Sigmoid colon (tissue), 7 donors: ENCODE data around the gene ATMIN. TPM values are rescaled to one million over a fixed set of nuclear protein-coding genes. Genes with fewer than 3 reads are reported as not detected.
A peak's percentile ranks its signal among the peaks of the same experiment; 100 is the strongest.

Experiments
- DNase-seq: peaks from one replicate; pipeline ENCODE4 v3.0.0-alpha.2; 2019
- H3K27ac ChIP-seq, 4 donors: fragments of 200-600 bp; sonication (generic); one replicate each; pipeline ENCODE4 v1.5.1; 2016 to 2019; ENCODE audit warnings: mild to moderate bottlenecking in 1 of 4
- H3K27me3 ChIP-seq, 3 donors: fragments of 200-600 bp; sonication (generic); one replicate each; pipeline ENCODE4 v1.5.1; 2019; ENCODE audit warnings: mild to moderate bottlenecking in 1 of 3
- H3K36me3 ChIP-seq, 4 donors: fragments of 200-600 bp; sonication (generic); one replicate each; pipeline ENCODE4 v1.5.1; 2016 to 2019
- H3K4me1 ChIP-seq, 4 donors: fragments of 200-600 bp; sonication (generic); one replicate each; pipeline ENCODE4 v1.5.1; 2017 to 2019
- H3K4me3 ChIP-seq, 4 donors: fragments of 200-600 bp; sonication (generic); one replicate each; pipeline ENCODE4 v1.5.1; 2017 to 2019; ENCODE audit warnings: mild to moderate bottlenecking in 2 of 4, moderate library complexity in 1 of 4
- H3K9me3 ChIP-seq, 4 donors: fragments of 200-600 bp in 3 of 4; sonication (generic) in 3 of 4; one replicate each; pipeline versions ENCODE4 v1.5.1 to v1.6.1; 2013 to 2019
- EP300 ChIP-seq, 4 donors: sonication (generic); formaldehyde crosslinking; IDR thresholded peaks; one replicate each; pipeline ENCODE4 v1.6.1; 2017; ENCODE audit warnings: antibody characterized with exemption in 4 of 4
- POLR2A ChIP-seq, 2 donors: fragments of 450-650 bp; IDR thresholded peaks; one replicate each; pipeline ENCODE4 v1.6.1; 2016; ENCODE audit warnings: antibody characterized with exemption in 2 of 2, mild to moderate bottlenecking in 2 of 2, moderate library complexity in 2 of 2
- POLR2AphosphoS5 ChIP-seq, 4 donors: sonication (generic); formaldehyde crosslinking; IDR thresholded peaks; one replicate each; pipeline ENCODE4 v1.6.1; 2017; ENCODE audit warnings: antibody characterized with exemption in 4 of 4
- WGBS, 2 donors: extraction: QIAGEN DNeasy Blood & Tissue Kit; methylation state at CpG; one replicate each; pipeline ENCODE4 v1.1.7; 2013; 5-methylcytosine and 5-hydroxymethylcytosine counted together
- intact Hi-C: fragments of 100-400 bp; cut with DNase I; formaldehyde crosslinking; loops from one replicate; pipeline ENCODE4 v1.15.1; 2023
- polyA plus RNA-seq, 3 donors: library from polyadenylated mRNA; stranded (reverse); fragments of 200-250 nt; gene quantifications; one replicate each; pipeline ENCODE4 v1.2.3, GENCODE V29; 2013
- total RNA-seq, 4 donors: library from RNA; depleted of rRNA; stranded (reverse); fragments of >200 nt; gene quantifications; one replicate each; pipeline ENCODE4 v1.1.0, GENCODE V29; 2016
- TF ChIP-seq, protein P1 (sequence below), 4 experiments: fragments of 450-650 bp in 3 of 4; fragments of 200-600 bp in 1 of 4; IDR thresholded peaks; one replicate each; pipeline ENCODE4 v1.5.1; 2016 to 2019; ENCODE audit warnings: antibody characterized with exemption in 4 of 4, mild to moderate bottlenecking in 3 of 4, moderate library complexity in 2 of 4
- donor health status: healthy with polysubstance abuse.
- donor health status: Bipolar disorder and iron deficiency.
- donor health status: healthy.

The ATMIN gene
- total and polyA plus RNA-seq, 7 donors = 14.1 to 31.9 (median 26.3) TPM

DNA sequence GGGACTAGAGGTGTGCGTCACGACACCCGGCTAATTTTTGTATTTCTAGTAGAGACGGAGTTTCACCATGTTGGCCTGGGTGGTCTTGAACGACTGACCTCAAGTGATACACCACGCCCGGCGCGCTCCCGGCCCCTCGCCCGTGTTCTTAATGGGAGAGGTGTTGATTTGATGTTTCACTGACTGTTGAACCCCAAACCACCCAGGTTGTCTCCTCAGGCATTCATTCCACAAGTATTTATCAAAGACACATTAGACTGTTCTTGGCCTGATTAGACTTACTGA is 27.2 kb upstream of the ATMIN start:
- Histone ChIP-seq H3K36me3 (peaks cover 0 to 4% (median 0%) of the 10 kb centered on the region in 4 donors), H3K27me3 (no peaks in the 10 kb centered on the region), H3K4me1 (peaks cover 0 to 29% (median 22%) of the 10 kb centered on the region in 4 donors), H3K4me3 (peak overlapping the region in 1 of 4 donors; percentile 80), H3K9me3 (no peaks in the 10 kb centered on the region), H3K27ac (peak overlapping the region; percentile 97 to 100 (median 98))
- TF ChIP-seq POLR2AphosphoS5 (IDR thresholded peaks at IDR 0.05) (no peak), POLR2A (IDR thresholded peaks at IDR 0.05) (no peak), EP300 (IDR thresholded peaks at IDR 0.05) (no peak)
- TF ChIP-seq, protein P1, sequence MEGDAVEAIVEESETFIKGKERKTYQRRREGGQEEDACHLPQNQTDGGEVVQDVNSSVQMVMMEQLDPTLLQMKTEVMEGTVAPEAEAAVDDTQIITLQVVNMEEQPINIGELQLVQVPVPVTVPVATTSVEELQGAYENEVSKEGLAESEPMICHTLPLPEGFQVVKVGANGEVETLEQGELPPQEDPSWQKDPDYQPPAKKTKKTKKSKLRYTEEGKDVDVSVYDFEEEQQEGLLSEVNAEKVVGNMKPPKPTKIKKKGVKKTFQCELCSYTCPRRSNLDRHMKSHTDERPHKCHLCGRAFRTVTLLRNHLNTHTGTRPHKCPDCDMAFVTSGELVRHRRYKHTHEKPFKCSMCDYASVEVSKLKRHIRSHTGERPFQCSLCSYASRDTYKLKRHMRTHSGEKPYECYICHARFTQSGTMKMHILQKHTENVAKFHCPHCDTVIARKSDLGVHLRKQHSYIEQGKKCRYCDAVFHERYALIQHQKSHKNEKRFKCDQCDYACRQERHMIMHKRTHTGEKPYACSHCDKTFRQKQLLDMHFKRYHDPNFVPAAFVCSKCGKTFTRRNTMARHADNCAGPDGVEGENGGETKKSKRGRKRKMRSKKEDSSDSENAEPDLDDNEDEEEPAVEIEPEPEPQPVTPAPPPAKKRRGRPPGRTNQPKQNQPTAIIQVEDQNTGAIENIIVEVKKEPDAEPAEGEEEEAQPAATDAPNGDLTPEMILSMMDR (IDR thresholded peaks at IDR 0.05) = no peak
- no peak for DNase-seq
- intact Hi-C loops = loop anchor here (5.0 kb wide), 1 partner anchor 89 kb away; the partner anchor contains the start of gene GCSH
- 86 to 96% methylated on average over 12 of the region's 12 CpGs for WGBS, 2 donors

DNA sequence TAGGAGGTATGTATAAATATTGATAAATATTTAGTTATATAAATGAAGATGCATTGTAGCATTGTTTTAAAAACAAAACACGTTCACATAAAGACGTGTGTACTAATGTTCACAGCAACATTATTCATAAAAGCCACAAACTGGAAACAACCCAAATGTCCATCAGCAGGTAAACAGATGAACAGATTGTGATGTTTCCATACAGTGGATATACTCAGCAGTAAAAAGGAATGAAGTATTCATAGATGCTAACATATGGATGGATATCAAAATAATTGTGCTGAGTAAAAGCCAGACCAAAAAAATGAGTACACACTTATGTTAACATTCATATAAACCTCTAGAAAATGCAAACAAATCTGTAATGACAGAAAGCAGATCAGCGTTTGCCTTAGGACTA is 22.7 kb upstream of the ATMIN start:
- intact Hi-C loops = no loop called here
- H3K9me3 ChIP-seq = no peaks in the 10 kb centered on the region
- H3K27me3 ChIP-seq = no peaks in the 10 kb centered on the region
- 91 to 95% methylated on average over 3 of the region's 3 CpGs for WGBS, 2 donors
- H3K4me1 ChIP-seq = peaks cover 0 to 6% (median 0%) of the 10 kb centered on the region in 4 donors
- TF ChIP-seq POLR2A (IDR thresholded peaks at IDR 0.05) (no peak), POLR2AphosphoS5 (IDR thresholded peaks at IDR 0.05) (no peak), EP300 (IDR thresholded peaks at IDR 0.05) (no peak)
- TF ChIP-seq, protein P1 (IDR thresholded peaks at IDR 0.05) = no peak
- DNase-seq = no peak
- H3K27ac ChIP-seq = no peak overlapping the region
- no peak overlapping the region for H3K4me3 ChIP-seq
- peaks cover 0 to 16% (median 2%) of the 10 kb centered on the region in 4 donors for H3K36me3 ChIP-seq

DNA sequence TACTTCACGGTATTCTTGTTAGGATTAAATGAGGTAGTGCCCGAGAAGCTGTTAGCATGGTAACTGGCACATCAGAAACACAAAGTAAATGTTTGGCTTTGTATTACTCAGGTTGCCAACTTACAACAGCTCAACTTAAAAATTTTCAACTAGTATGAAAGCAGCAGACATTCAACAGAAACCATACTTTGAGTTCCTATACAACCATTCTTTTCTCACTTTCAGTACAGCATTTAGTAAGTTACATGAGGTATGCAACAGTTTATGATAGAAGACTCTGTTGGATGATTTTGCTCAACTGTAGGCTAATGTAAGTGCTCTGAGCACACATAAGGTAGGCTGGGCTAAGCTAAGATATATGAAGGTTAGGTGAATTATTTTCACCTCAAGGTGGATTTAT is 21.0 kb upstream of the ATMIN start:
- peak overlapping the region in 1 of 4 donors; percentile 34 for H3K27ac ChIP-seq
- peaks cover 0 to 24% (median 2%) of the 10 kb centered on the region in 4 donors for H3K36me3 ChIP-seq

DNA sequence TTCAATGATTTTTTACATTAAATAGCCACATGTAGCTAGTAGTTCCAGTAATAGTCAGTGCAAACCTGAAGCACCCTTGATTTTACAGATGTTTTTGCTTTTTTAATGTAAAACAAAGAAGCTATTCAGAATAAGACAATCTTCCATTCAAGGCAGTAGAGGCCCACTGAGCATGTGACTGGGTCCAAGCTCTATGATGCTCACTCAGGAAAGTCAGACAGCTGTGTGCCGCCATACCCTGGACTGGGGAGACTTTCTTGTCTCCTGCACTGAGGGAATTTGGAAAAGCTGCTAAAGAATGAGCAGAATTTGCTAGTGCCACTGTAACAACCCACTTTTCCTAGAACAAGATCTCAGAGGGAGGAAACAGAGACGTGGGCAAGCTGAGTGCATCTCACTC is 17.1 kb upstream of the ATMIN start:
- intact Hi-C loops = no loop called here
- H3K4me3 ChIP-seq = no peak overlapping the region
- no peaks in the 10 kb centered on the region for H3K27me3 ChIP-seq
- H3K27ac ChIP-seq = no peak overlapping the region
- H3K36me3 ChIP-seq = peaks cover 0 to 41% (median 2%) of the 10 kb centered on the region in 4 donors
- no peaks in the 10 kb centered on the region for H3K9me3 ChIP-seq
- TF ChIP-seq EP300 (IDR thresholded peaks at IDR 0.05) (no peak), POLR2A (IDR thresholded peaks at IDR 0.05) (no peak), POLR2AphosphoS5 (IDR thresholded peaks at IDR 0.05) (no peak)
- TF ChIP-seq, protein P1 (IDR thresholded peaks at IDR 0.05) = no peak
- DNase-seq = no peak
- no peaks in the 10 kb centered on the region for H3K4me1 ChIP-seq
- 95 to 98% methylated on average over 2 of the region's 2 CpGs for WGBS, 2 donors

More for the DNA sequence above, 21.0 kb upstream of the ATMIN start:
- no peak for DNase-seq
- Histone ChIP-seq H3K4me1 (no peaks in the 10 kb centered on the region), H3K4me3 (no peak overlapping the region), H3K9me3 (no peaks in the 10 kb centered on the region), H3K27me3 (no peaks in the 10 kb centered on the region)
- intact Hi-C loops = no loop called here
- 95 to 96% methylated on average over 2 of the region's 2 CpGs for WGBS, 2 donors
- TF ChIP-seq POLR2AphosphoS5 (IDR thresholded peaks at IDR 0.05) (no peak), POLR2A (IDR thresholded peaks at IDR 0.05) (no peak)
- TF ChIP-seq, protein P1 (IDR thresholded peaks at IDR 0.05) = no peak

DNA sequence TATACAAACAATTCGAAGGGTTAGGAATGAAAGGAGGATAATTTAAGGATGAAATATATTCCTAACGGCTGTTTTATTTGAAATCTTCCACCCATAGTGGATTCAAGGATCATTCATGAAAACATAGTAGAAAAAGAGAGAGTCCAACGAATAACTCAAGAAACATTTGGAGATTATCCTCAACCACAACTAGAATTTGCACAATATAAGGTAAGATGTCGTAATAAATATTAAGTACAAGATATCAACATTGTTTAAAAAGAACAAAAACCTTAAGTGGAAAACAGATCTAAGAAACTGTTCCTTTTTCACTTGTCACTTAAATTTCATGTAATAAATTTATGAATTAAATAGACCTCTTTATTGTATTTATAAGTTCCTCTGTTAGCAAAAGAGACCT is 9.2 kb upstream of the ATMIN start:
- WGBS, 2 donors = 89 to 93% methylated on average over 4 of the region's 4 CpGs
- Histone ChIP-seq H3K36me3 (peaks cover 0 to 9% (median 0%) of the 10 kb centered on the region in 4 donors), H3K27ac (no peak overlapping the region), H3K9me3 (no peaks in the 10 kb centered on the region), H3K27me3 (no peaks in the 10 kb centered on the region), H3K4me1 (no peaks in the 10 kb centered on the region), H3K4me3 (no peak overlapping the region)
- intact Hi-C loops = no loop called here
- DNase-seq = no peak
- TF ChIP-seq EP300 (IDR thresholded peaks at IDR 0.05) (no peak), POLR2AphosphoS5 (IDR thresholded peaks at IDR 0.05) (no peak), POLR2A (IDR thresholded peaks at IDR 0.05) (no peak)
- TF ChIP-seq, protein P1 (IDR thresholded peaks at IDR 0.05) = no peak
